Keratinocyte (primary cell): Measurements from ENCODE around the gene MAGI1. TPM values are rescaled to one million over a fixed set of nuclear protein-coding genes. Genes with fewer than 3 reads are reported as not detected.

Experiments
- DNase-seq: peaks from one replicate; pipeline ENCODE4 v3.0.0-alpha.2; 2011; ENCODE audit warnings: low read depth, missing footprints, low spot score
- FAIRE-seq: peaks from 2 replicates; lab custom pipeline; 2011; peaks lifted over from hg19 to GRCh38; lab: Jason Lieb, UNC
- H2AFZ ChIP-seq: 2 replicates; pipeline ENCODE4 v1.6.0; 2012; ENCODE audit warnings: low read length, control low read depth, inconsistent platforms; ENCODE audit not compliant: control insufficient read depth
- H3K27ac ChIP-seq: 2 replicates; pipeline ENCODE4 v1.5.1; 2011; ENCODE audit warnings: low read length; ENCODE audit not compliant: control insufficient read depth, insufficient read depth
- H3K27me3 ChIP-seq: 3 replicates; pipeline ENCODE4 v1.6.0; 2011; ENCODE audit warnings: low read length; ENCODE audit not compliant: control insufficient read depth, insufficient read depth; ENCODE audit errors: extremely low read depth
- H3K36me3 ChIP-seq, 2 experiments: 2 replicates in 1 of 2; 3 replicates in 1 of 2; pipeline ENCODE4 v1.5.1; 2011; ENCODE audit warnings: low read length in 2 of 2, mild to moderate bottlenecking in 1 of 2; ENCODE audit not compliant: control insufficient read depth in 2 of 2, insufficient read depth in 2 of 2; ENCODE audit errors: extremely low read depth in 1 of 2
- H3K4me1 ChIP-seq: 3 replicates; pipeline ENCODE4 v1.5.1; 2011; ENCODE audit warnings: low read length; ENCODE audit not compliant: control insufficient read depth, insufficient read depth; ENCODE audit errors: extremely low read depth
- H3K4me2 ChIP-seq: 3 replicates; pipeline ENCODE4 v1.6.0; 2011; ENCODE audit warnings: low read depth, low read length; ENCODE audit not compliant: control insufficient read depth, insufficient read depth; ENCODE audit errors: extremely low read depth
- H3K4me3 ChIP-seq, 3 experiments: fragments of 200-600 bp in 1 of 3; sonication (generic) in 1 of 3; 2 replicates in 2 of 3; 3 replicates in 1 of 3; pipeline ENCODE4 v1.5.1; 2011 to 2016; ENCODE audit warnings: low read length in 3 of 3, mild to moderate bottlenecking in 3 of 3, control low read depth in 2 of 3, inconsistent platforms in 1 of 3, low read depth in 1 of 3, mixed read lengths in 1 of 3, mixed run types in 1 of 3, moderate library complexity in 1 of 3; ENCODE audit not compliant: control insufficient read depth in 2 of 3, insufficient read depth in 2 of 3; ENCODE audit errors: extremely low read depth in 1 of 3
- H3K79me2 ChIP-seq: 2 replicates; pipeline ENCODE4 v1.6.0; 2012; ENCODE audit warnings: low read length; ENCODE audit not compliant: control insufficient read depth, insufficient read depth
- H3K9ac ChIP-seq: 3 replicates; pipeline ENCODE4 v1.6.0; 2011; ENCODE audit warnings: low read length; ENCODE audit not compliant: control insufficient read depth, insufficient read depth; ENCODE audit errors: extremely low read depth
- H3K9me1 ChIP-seq: 3 replicates; pipeline ENCODE4 v1.6.0; 2011; ENCODE audit warnings: low read length; ENCODE audit not compliant: control insufficient read depth, insufficient read depth; ENCODE audit errors: extremely low read depth
- H3K9me3 ChIP-seq: 2 replicates; pipeline ENCODE4 v1.5.1; 2012; ENCODE audit warnings: low read depth, low read length; ENCODE audit not compliant: control insufficient read depth
- H4K20me1 ChIP-seq: 3 replicates; pipeline ENCODE4 v1.6.0; 2011; ENCODE audit warnings: low read length; ENCODE audit not compliant: control insufficient read depth, insufficient read depth; ENCODE audit errors: extremely low read depth
- CTCF ChIP-seq, 3 experiments: IDR thresholded peaks in 1 of 3; conservative IDR thresholded peaks in 1 of 3; optimal IDR thresholded peaks in 1 of 3; 2 replicates in 2 of 3; 3 replicates in 1 of 3; pipeline versions ENCODE3 to v1.5.1; 2011; ENCODE audit warnings: low read length in 3 of 3, mild to moderate bottlenecking in 3 of 3, moderate library complexity in 2 of 3, control low read depth in 1 of 3, inconsistent platforms in 1 of 3; ENCODE audit not compliant: insufficient read depth in 2 of 3; ENCODE audit errors: extremely low read depth in 1 of 3
- EZH2 ChIP-seq: IDR thresholded peaks from one replicate; pipeline ENCODE4 v1.6.1; 2012; ENCODE audit warnings: inconsistent platforms, mild to moderate bottlenecking, low read length, moderate library complexity
- dilution Hi-C: fragments of 300-500 bp; cut with MboI; formaldehyde crosslinking; loops from one replicate; pipeline ENCODE4 v1.7.0; 2020; ENCODE audit warnings: low sequenced_read_pairs; ENCODE audit not compliant: extremely low pct_ligation_motif_present
- polyA plus RNA-seq, 5 experiments: library from polyadenylated mRNA; depleted of rRNA in 3 of 5; stranded (reverse) in 3 of 5; stranded (forward) in 1 of 5; unstranded in 1 of 5; fragments of >200 nt; gene quantifications; 1 replicate in 1 of 5; 2 replicates in 3 of 5; 3 replicates in 1 of 5; pipeline versions ENCODE4 v1.2.1 to v1.2.3, GENCODE V29; 2011 to 2012; ENCODE audit warnings: missing spikeins in 2 of 5, low read depth in 1 of 5, low replicate concordance in 1 of 5

MAGI1 gene
- polyA plus RNA-seq, 1 donor (not counting 4 experiments of a cell fraction or from before 2014, with no cell fraction given): 10.9 TPM

GRCh38 chr3:65338571-65338970 is 700.1 kb downstream of the MAGI1 start:
- Histone ChIP-seq H3K79me2 (no peaks in the 10 kb centered on the region), H3K9me3 (no peaks in the 10 kb centered on the region), H3K4me3 (no peak overlapping the region), H3K36me3 (no peaks in the 10 kb centered on the region), H3K9me1 (no peaks in the 10 kb centered on the region), H3K4me2 (no peak overlapping the region), H3K9ac (no peak overlapping the region), H3K27ac (no peak overlapping the region), H4K20me1 (no peaks in the 10 kb centered on the region), H3K27me3 (no peaks in the 10 kb centered on the region), H3K4me1 (no peaks in the 10 kb centered on the region), H2AFZ (no peak overlapping the region)
- dilution Hi-C loops: no loop called here
- FAIRE-seq (no peak), DNase-seq (no peak)
- TF ChIP-seq EZH2 (no peak), CTCF (optimal IDR thresholded peaks at IDR 0.05 in 1 of 3, IDR thresholded peaks at IDR 0.05 in 1 of 3, conservative IDR thresholded peaks at IDR 0.05 in 1 of 3; ENCODE audit: extremely low read depth in 1 of 3, insufficient read depth in 2 of 3, low read length in 3 of 3) (no peak)

DNA sequence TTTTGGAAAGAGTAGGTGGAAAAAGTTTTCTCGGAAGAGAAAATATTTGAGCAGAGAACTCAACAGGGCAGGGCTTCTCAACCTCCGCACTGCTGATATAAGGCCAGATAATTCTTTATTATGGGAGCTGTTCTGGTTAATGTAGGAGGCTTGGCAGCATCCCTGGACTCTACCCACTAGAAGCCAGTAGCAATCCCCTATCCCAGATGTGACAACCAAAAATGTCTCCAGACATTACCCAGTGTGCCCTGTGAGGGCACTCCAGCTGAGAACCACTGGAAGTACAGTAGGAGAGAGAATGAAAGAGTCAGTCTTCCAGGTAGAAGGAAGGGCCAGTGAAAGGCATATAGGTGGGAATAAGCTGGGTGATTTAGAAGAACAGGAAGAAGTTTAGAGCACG is 703.1 kb downstream of the MAGI1 start:
- Histone ChIP-seq H3K79me2 (no peaks in the 10 kb centered on the region), H3K27me3 (no peaks in the 10 kb centered on the region), H3K36me3 (no peaks in the 10 kb centered on the region), H2AFZ (no peak overlapping the region), H3K9me3 (no peaks in the 10 kb centered on the region), H3K9ac (no peak overlapping the region), H3K4me2 (no peak overlapping the region), H3K9me1 (no peaks in the 10 kb centered on the region), H4K20me1 (no peaks in the 10 kb centered on the region), H3K4me3 (no peak overlapping the region), H3K4me1 (no peaks in the 10 kb centered on the region), H3K27ac (no peak overlapping the region)
- TF ChIP-seq EZH2 (no peak), CTCF (optimal IDR thresholded peaks at IDR 0.05 in 1 of 3, IDR thresholded peaks at IDR 0.05 in 1 of 3, conservative IDR thresholded peaks at IDR 0.05 in 1 of 3; ENCODE audit: extremely low read depth in 1 of 3, insufficient read depth in 2 of 3, low read length in 3 of 3) (no peak)
- FAIRE-seq (no peak), DNase-seq (no peak)
- dilution Hi-C loops: no loop called here
